Keratinocyte (primary cell): Measurements from ENCODE around the gene STYX. TPM values are rescaled to one million over a fixed set of nuclear protein-coding genes. Genes with fewer than 3 reads are reported as not detected.

Experiments used
- DNase-seq: peaks from one replicate; pipeline ENCODE4 v3.0.0-alpha.2; 2011; ENCODE audit warnings: low read depth, missing footprints, low spot score
- FAIRE-seq: peaks from 2 replicates; lab custom pipeline; 2011; peaks lifted over from hg19 to GRCh38; lab: Jason Lieb, UNC
- H2AFZ ChIP-seq: 2 replicates; pipeline ENCODE4 v1.6.0; 2012; ENCODE audit warnings: low read length, control low read depth, inconsistent platforms; ENCODE audit not compliant: control insufficient read depth
- H3K27ac ChIP-seq: 2 replicates; pipeline ENCODE4 v1.5.1; 2011; ENCODE audit warnings: low read length; ENCODE audit not compliant: control insufficient read depth, insufficient read depth
- H3K27me3 ChIP-seq: 3 replicates; pipeline ENCODE4 v1.6.0; 2011; ENCODE audit warnings: low read length; ENCODE audit not compliant: control insufficient read depth, insufficient read depth; ENCODE audit errors: extremely low read depth
- H3K36me3 ChIP-seq, 2 experiments: 2 replicates in 1 of 2; 3 replicates in 1 of 2; pipeline ENCODE4 v1.5.1; 2011; ENCODE audit warnings: low read length in 2 of 2, mild to moderate bottlenecking in 1 of 2; ENCODE audit not compliant: control insufficient read depth in 2 of 2, insufficient read depth in 2 of 2; ENCODE audit errors: extremely low read depth in 1 of 2
- H3K4me1 ChIP-seq: 3 replicates; pipeline ENCODE4 v1.5.1; 2011; ENCODE audit warnings: low read length; ENCODE audit not compliant: control insufficient read depth, insufficient read depth; ENCODE audit errors: extremely low read depth
- H3K4me2 ChIP-seq: 3 replicates; pipeline ENCODE4 v1.6.0; 2011; ENCODE audit warnings: low read depth, low read length; ENCODE audit not compliant: control insufficient read depth, insufficient read depth; ENCODE audit errors: extremely low read depth
- H3K4me3 ChIP-seq, 3 experiments: fragments of 200-600 bp in 1 of 3; sonication (generic) in 1 of 3; 2 replicates in 2 of 3; 3 replicates in 1 of 3; pipeline ENCODE4 v1.5.1; 2011 to 2016; ENCODE audit warnings: low read length in 3 of 3, mild to moderate bottlenecking in 3 of 3, control low read depth in 2 of 3, inconsistent platforms in 1 of 3, low read depth in 1 of 3, mixed read lengths in 1 of 3, mixed run types in 1 of 3, moderate library complexity in 1 of 3; ENCODE audit not compliant: control insufficient read depth in 2 of 3, insufficient read depth in 2 of 3; ENCODE audit errors: extremely low read depth in 1 of 3
- H3K79me2 ChIP-seq: 2 replicates; pipeline ENCODE4 v1.6.0; 2012; ENCODE audit warnings: low read length; ENCODE audit not compliant: control insufficient read depth, insufficient read depth
- H3K9ac ChIP-seq: 3 replicates; pipeline ENCODE4 v1.6.0; 2011; ENCODE audit warnings: low read length; ENCODE audit not compliant: control insufficient read depth, insufficient read depth; ENCODE audit errors: extremely low read depth
- H3K9me1 ChIP-seq: 3 replicates; pipeline ENCODE4 v1.6.0; 2011; ENCODE audit warnings: low read length; ENCODE audit not compliant: control insufficient read depth, insufficient read depth; ENCODE audit errors: extremely low read depth
- H3K9me3 ChIP-seq: 2 replicates; pipeline ENCODE4 v1.5.1; 2012; ENCODE audit warnings: low read depth, low read length; ENCODE audit not compliant: control insufficient read depth
- H4K20me1 ChIP-seq: 3 replicates; pipeline ENCODE4 v1.6.0; 2011; ENCODE audit warnings: low read length; ENCODE audit not compliant: control insufficient read depth, insufficient read depth; ENCODE audit errors: extremely low read depth
- EZH2 ChIP-seq: IDR thresholded peaks from one replicate; pipeline ENCODE4 v1.6.1; 2012; ENCODE audit warnings: inconsistent platforms, mild to moderate bottlenecking, low read length, moderate library complexity
- dilution Hi-C: fragments of 300-500 bp; cut with MboI; formaldehyde crosslinking; loops from one replicate; pipeline ENCODE4 v1.7.0; 2020; ENCODE audit warnings: low sequenced_read_pairs; ENCODE audit not compliant: extremely low pct_ligation_motif_present
- polyA plus RNA-seq, 5 experiments: library from polyadenylated mRNA; depleted of rRNA in 3 of 5; stranded (reverse) in 3 of 5; stranded (forward) in 1 of 5; unstranded in 1 of 5; fragments of >200 nt; gene quantifications; 1 replicate in 1 of 5; 2 replicates in 3 of 5; 3 replicates in 1 of 5; pipeline versions ENCODE4 v1.2.1 to v1.2.3, GENCODE V29; 2011 to 2012; ENCODE audit warnings: missing spikeins in 2 of 5, low read depth in 1 of 5, low replicate concordance in 1 of 5
- TF ChIP-seq, protein P1 (sequence below), 3 experiments: IDR thresholded peaks in 1 of 3; conservative IDR thresholded peaks in 1 of 3; optimal IDR thresholded peaks in 1 of 3; 2 replicates in 2 of 3; 3 replicates in 1 of 3; pipeline versions ENCODE3 to v1.5.1; 2011; ENCODE audit warnings: low read length in 3 of 3, mild to moderate bottlenecking in 3 of 3, moderate library complexity in 2 of 3, control low read depth in 1 of 3, inconsistent platforms in 1 of 3; ENCODE audit not compliant: insufficient read depth in 2 of 3; ENCODE audit errors: extremely low read depth in 1 of 3

The STYX gene
- polyA plus RNA-seq, 1 donor (not counting 4 experiments of a cell fraction or from before 2014, with no cell fraction given), result 13.2 TPM

DNA sequence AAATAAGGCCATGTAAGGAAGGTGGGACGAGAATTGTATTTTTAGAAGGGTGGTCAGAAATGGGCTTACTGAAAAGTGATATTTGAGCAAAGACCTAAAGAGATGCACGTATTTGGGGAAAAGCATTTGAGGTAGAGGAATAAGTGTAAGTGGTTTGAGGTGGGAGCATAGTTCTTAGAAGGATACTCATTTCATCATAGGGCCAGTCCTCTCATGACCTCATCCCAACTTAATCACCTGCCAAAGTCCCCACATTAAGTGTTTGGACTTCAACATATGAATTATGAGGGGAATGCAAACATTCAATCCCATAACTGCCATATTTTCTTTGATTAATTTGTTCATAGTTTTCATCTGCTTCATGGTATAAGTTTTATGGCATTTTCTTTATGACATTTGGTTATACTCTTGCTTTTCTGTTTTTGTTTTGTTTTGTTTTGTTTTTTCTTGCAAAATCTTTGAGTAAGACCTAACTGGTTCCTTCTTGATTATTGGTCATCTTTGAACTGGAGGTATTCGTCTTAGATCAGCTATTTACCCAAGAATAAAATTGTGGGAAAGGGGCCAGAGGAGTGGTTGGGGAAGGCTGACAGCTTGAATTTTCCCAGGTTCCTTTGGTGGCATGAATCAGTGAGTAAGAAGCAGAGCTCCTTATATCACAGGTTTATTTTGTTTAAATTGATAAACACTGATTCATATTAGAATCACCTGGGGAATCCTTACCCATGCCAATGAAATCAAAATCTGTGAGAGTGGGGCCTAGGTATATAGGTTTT lies 37.3 kb downstream of the STYX start:
- Histone ChIP-seq H3K27ac (no peak overlapping the region), H3K4me2 (no peak overlapping the region)

DNA sequence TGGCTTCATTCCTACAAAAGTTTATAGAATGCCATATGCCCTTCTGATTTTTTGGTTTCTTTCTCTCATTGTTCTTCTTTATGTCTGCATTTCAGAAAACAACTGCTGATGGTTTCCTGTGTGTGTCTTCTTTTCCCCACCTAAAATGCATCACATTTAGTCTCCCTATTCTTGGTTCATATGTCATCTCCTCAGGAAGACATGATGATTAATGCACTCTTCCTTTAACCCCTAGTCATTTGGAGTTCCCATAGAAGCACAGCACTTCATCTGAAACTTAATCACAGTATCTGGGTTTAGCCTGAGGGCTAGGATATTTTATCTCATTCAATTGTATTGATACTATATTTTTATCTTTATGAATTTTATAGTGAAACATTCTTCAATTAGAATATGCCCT lies 39.9 kb downstream of the STYX start:
- Histone ChIP-seq H3K27ac (no peak overlapping the region), H3K9me1 (no peaks in the 10 kb centered on the region), H3K4me3 (no peak overlapping the region), H4K20me1 (no peaks in the 10 kb centered on the region), H3K9ac (no peak overlapping the region), H3K79me2 (no peaks in the 10 kb centered on the region), H3K4me1 (no peaks in the 10 kb centered on the region), H3K36me3 (peaks cover 0 to 1% of the 10 kb centered on the region in 2 experiments), H3K4me2 (no peak overlapping the region), H3K27me3 (no peaks in the 10 kb centered on the region), H3K9me3 (no peaks in the 10 kb centered on the region), H2AFZ (no peak overlapping the region)
- DNase-seq (no peak), FAIRE-seq (no peak)
- TF ChIP-seq, protein P1, sequence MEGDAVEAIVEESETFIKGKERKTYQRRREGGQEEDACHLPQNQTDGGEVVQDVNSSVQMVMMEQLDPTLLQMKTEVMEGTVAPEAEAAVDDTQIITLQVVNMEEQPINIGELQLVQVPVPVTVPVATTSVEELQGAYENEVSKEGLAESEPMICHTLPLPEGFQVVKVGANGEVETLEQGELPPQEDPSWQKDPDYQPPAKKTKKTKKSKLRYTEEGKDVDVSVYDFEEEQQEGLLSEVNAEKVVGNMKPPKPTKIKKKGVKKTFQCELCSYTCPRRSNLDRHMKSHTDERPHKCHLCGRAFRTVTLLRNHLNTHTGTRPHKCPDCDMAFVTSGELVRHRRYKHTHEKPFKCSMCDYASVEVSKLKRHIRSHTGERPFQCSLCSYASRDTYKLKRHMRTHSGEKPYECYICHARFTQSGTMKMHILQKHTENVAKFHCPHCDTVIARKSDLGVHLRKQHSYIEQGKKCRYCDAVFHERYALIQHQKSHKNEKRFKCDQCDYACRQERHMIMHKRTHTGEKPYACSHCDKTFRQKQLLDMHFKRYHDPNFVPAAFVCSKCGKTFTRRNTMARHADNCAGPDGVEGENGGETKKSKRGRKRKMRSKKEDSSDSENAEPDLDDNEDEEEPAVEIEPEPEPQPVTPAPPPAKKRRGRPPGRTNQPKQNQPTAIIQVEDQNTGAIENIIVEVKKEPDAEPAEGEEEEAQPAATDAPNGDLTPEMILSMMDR (optimal IDR thresholded peaks at IDR 0.05 in 1 of 3, IDR thresholded peaks at IDR 0.05 in 1 of 3, conservative IDR thresholded peaks at IDR 0.05 in 1 of 3; ENCODE audit: extremely low read depth in 1 of 3, insufficient read depth in 2 of 3, low read length in 3 of 3), result no peak
- no peak for TF ChIP-seq EZH2
- dilution Hi-C loops, result no loop called here

More for the DNA sequence above, 37.3 kb downstream of the STYX start:
- H4K20me1 ChIP-seq, result no peaks in the 10 kb centered on the region
- H2AFZ ChIP-seq, result no peak overlapping the region
- H3K9ac ChIP-seq, result no peak overlapping the region
- TF ChIP-seq, protein P1 (optimal IDR thresholded peaks at IDR 0.05 in 1 of 3, IDR thresholded peaks at IDR 0.05 in 1 of 3, conservative IDR thresholded peaks at IDR 0.05 in 1 of 3; ENCODE audit: extremely low read depth in 1 of 3, insufficient read depth in 2 of 3, low read length in 3 of 3), result no peak
- no peak for TF ChIP-seq EZH2
- FAIRE-seq (peak; percentile 57), DNase-seq (no peak)
- peaks cover 0 to 1% of the 10 kb centered on the region in 2 experiments for H3K36me3 ChIP-seq
- H3K79me2 ChIP-seq, result no peaks in the 10 kb centered on the region
- dilution Hi-C loops, result no loop called here
- H3K9me1 ChIP-seq, result no peaks in the 10 kb centered on the region
- H3K4me3 ChIP-seq, result no peak overlapping the region
- no peaks in the 10 kb centered on the region for H3K9me3 ChIP-seq
- no peaks in the 10 kb centered on the region for H3K4me1 ChIP-seq
- no peaks in the 10 kb centered on the region for H3K27me3 ChIP-seq
